Sigmoid colon (tissue), 4 donors: ENCODE results near the gene PTBP1.

Experiments
- CTCF ChIP-seq, 4 experiments: fragments of 450-650 bp in 3 of 4; fragments of 200-600 bp in 1 of 4; IDR thresholded peaks; one replicate each; pipeline ENCODE4 v1.5.1; 2016 to 2019; ENCODE audit warnings: antibody characterized with exemption in 4 of 4, mild to moderate bottlenecking in 3 of 4, moderate library complexity in 2 of 4
- EP300 ChIP-seq, 4 donors: sonication (generic); formaldehyde crosslinking; IDR thresholded peaks; one replicate each; pipeline ENCODE4 v1.6.1; 2017; ENCODE audit warnings: antibody characterized with exemption in 4 of 4
- POLR2A ChIP-seq, 2 donors: fragments of 450-650 bp; IDR thresholded peaks; one replicate each; pipeline ENCODE4 v1.6.1; 2016; ENCODE audit warnings: antibody characterized with exemption in 2 of 2, mild to moderate bottlenecking in 2 of 2, moderate library complexity in 2 of 2
- POLR2AphosphoS5 ChIP-seq, 4 donors: sonication (generic); formaldehyde crosslinking; IDR thresholded peaks; one replicate each; pipeline ENCODE4 v1.6.1; 2017; ENCODE audit warnings: antibody characterized with exemption in 4 of 4

- TF ChIP-seq CTCF (IDR thresholded peaks at IDR 0.05) (no peak), POLR2A (IDR thresholded peaks at IDR 0.05) (no peak), POLR2AphosphoS5 (IDR thresholded peaks at IDR 0.05) (no peak), EP300 (IDR thresholded peaks at IDR 0.05) (no peak)
Observed at GRCh38 chr19:789701-790060, 7.6 kb upstream of the PTBP1 start.
